Loucy (cell line): ENCODE results near the gene CAMTA1.

Experiments used
- EZH2phosphoT487 ChIP-seq: fragments of 200-600 bp; IDR thresholded peaks from 2 replicates; pipeline ENCODE4 v1.6.1; 2018; ENCODE audit warnings: antibody characterized with exemption, mild to moderate bottlenecking, moderate library complexity, borderline replicate concordance
- TF ChIP-seq, protein P1 (sequence below): fragments of 200-600 bp; sonication (generic); conservative IDR thresholded peaks from 2 replicates; pipeline ENCODE4 v1.5.1; 2014; ENCODE audit warnings: mild to moderate bottlenecking, antibody characterized with exemption, low read length

DNA sequence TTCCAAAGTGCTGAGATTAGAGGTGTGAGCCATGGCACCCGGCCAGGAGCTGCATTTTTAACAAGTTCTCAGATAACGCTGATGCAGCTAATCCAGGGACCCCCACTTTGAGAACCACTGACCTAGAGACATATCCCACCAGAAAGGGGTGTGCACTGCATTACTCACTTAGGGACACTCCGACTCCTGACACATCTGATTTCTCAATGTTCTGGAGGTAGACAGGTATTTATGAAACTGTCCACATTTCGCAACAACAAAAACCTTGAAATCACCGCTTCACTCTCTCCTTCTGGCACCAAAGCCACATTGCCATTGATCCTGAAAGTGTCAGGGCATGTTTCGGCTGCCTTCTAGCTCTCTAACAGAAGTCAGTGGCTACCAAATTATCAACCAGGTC lies 23.2 kb upstream of the CAMTA1 start:
- TF ChIP-seq, protein P1, sequence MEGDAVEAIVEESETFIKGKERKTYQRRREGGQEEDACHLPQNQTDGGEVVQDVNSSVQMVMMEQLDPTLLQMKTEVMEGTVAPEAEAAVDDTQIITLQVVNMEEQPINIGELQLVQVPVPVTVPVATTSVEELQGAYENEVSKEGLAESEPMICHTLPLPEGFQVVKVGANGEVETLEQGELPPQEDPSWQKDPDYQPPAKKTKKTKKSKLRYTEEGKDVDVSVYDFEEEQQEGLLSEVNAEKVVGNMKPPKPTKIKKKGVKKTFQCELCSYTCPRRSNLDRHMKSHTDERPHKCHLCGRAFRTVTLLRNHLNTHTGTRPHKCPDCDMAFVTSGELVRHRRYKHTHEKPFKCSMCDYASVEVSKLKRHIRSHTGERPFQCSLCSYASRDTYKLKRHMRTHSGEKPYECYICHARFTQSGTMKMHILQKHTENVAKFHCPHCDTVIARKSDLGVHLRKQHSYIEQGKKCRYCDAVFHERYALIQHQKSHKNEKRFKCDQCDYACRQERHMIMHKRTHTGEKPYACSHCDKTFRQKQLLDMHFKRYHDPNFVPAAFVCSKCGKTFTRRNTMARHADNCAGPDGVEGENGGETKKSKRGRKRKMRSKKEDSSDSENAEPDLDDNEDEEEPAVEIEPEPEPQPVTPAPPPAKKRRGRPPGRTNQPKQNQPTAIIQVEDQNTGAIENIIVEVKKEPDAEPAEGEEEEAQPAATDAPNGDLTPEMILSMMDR: no peak
- TF ChIP-seq EZH2phosphoT487: no peak
